Measurements from ENCODE around the gene CLDN6.

DNA sequence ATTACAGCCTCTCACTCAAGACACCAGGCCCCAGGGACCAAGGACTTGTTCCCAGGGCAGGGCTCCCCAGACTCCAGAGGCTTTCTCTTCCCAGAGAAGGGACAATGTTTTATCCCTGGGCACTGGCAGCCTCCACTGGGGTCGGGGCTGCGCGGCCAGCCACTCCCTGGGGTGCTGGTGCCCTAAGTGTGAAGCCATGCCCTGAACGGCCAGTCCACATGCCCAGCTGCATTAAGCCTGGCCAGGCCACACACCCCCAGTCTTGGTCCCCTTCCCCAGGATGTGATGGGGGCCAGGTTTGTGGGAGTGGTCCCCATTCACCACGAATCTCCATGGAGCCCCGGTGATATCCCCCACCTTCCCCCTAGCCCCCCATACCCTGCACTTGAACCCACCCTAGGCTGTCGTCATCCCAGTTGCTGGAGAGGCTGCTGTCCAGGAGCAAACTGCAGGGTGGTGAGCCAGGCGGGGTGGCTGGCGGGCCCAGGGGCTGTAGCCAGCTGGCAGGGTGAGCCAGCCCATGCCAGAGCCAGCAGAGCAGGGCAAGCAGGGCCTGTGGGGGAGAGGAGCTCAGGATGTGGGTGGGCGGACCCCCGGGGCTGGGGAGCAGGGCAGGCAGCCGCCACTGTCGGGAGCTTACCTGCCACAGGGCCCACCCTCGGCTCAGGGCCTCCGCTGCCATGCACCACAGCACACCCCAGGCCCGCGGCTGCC is 44.2 kb downstream of the CLDN6 start:
- TF ChIP-seq CTCF (IDR thresholded peaks at IDR 0.05; ENCODE audit: low read depth, low read length, poor library complexity, severe bottlenecking) (no peak), EZH2phosphoT487 (IDR thresholded peaks at IDR 0.05; ENCODE audit: borderline replicate concordance, low read length) (no peak)
